ENCODE measurements around the gene BRSK2.

- TF ChIP-seq CTCF (IDR thresholded peaks at IDR 0.05 in 4 of 5, conservative IDR thresholded peaks at IDR 0.05 in 1 of 5) (no peak), POLR2A (IDR thresholded peaks at IDR 0.05) (no peak)
Measured at GRCh38 chr11:1356478-1356960, 33.2 kb upstream of the BRSK2 start.
